ENCODE results near the gene VAV2.

DNA sequence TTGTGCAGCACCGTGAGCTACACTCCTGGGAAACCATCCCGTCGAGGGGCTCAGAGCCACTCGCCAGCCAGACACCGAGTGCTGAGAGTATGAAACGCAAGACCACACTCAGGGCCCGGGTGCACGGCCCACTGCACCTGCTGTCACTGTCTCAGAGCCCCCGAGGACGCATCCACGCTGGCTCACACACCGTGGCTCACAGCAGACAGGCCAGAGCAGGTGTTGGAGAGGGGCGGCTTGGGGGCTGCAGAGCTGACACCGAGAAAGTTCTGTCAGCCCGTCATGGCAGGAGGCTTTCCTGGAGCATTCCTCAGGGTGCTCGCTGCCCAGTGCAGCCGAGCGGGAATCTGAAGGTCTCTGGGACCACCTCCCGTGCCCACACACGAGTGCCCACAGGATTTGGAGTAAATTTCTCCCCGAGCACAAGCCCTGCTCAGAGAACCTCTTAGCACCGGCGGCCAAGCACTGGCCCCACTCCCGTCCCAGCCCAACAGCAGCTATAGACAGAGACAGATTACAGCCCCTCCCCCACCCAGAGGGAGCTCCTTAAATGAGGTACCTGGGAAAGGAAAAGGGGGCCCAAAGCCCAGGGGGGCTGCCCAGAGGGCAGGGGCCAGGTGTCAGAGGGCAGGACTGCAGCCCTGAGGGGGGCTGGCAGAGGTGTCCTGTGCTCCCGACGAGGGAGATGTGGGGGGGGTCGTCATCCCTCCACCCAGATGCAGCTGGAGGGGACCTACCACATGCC is 197.9 kb downstream of the VAV2 start:
- TF ChIP-seq CSDC2 (CRISPR knock-in tag; IDR thresholded peaks at IDR 0.05) (no peak), ZNF565 (CRISPR knock-in tag; conservative IDR thresholded peaks at IDR 0.05; ENCODE audit: low read depth) (no peak), ARNTL (CRISPR knock-in tag; IDR thresholded peaks at IDR 0.05; ENCODE audit: borderline replicate concordance, low read depth) (no peak), OSR1 (CRISPR knock-in tag; IDR thresholded peaks at IDR 0.05) (no peak), ZFP30 (CRISPR knock-in tag; IDR thresholded peaks at IDR 0.05) (no peak), ISL1 (CRISPR knock-in tag; IDR thresholded peaks at IDR 0.05) (no peak), SNAI2 (CRISPR knock-in tag; IDR thresholded peaks at IDR 0.05) (no peak), BACH2 (CRISPR knock-in tag; IDR thresholded peaks at IDR 0.05; ENCODE audit: borderline replicate concordance) (no peak), ZC3H10 (CRISPR knock-in tag; IDR thresholded peaks at IDR 0.05) (no peak), ZNF70 (CRISPR knock-in tag; IDR thresholded peaks at IDR 0.05) (no peak), GLIS3 (CRISPR knock-in tag; IDR thresholded peaks at IDR 0.05) (no peak)
- TF ChIP-seq, protein P1, sequence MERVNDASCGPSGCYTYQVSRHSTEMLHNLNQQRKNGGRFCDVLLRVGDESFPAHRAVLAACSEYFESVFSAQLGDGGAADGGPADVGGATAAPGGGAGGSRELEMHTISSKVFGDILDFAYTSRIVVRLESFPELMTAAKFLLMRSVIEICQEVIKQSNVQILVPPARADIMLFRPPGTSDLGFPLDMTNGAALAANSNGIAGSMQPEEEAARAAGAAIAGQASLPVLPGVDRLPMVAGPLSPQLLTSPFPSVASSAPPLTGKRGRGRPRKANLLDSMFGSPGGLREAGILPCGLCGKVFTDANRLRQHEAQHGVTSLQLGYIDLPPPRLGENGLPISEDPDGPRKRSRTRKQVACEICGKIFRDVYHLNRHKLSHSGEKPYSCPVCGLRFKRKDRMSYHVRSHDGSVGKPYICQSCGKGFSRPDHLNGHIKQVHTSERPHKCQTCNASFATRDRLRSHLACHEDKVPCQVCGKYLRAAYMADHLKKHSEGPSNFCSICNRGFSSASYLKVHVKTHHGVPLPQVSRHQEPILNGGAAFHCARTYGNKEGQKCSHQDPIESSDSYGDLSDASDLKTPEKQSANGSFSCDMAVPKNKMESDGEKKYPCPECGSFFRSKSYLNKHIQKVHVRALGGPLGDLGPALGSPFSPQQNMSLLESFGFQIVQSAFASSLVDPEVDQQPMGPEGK (CRISPR knock-in tag; IDR thresholded peaks at IDR 0.05; ENCODE audit: borderline replicate concordance) = no peak
- TF ChIP-seq, protein P2, sequence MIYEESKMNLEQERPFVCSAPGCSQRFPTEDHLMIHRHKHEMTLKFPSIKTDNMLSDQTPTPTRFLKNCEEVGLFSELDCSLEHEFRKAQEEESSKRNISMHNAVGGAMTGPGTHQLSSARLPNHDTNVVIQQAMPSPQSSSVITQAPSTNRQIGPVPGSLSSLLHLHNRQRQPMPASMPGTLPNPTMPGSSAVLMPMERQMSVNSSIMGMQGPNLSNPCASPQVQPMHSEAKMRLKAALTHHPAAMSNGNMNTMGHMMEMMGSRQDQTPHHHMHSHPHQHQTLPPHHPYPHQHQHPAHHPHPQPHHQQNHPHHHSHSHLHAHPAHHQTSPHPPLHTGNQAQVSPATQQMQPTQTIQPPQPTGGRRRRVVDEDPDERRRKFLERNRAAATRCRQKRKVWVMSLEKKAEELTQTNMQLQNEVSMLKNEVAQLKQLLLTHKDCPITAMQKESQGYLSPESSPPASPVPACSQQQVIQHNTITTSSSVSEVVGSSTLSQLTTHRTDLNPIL (CRISPR knock-in tag; IDR thresholded peaks at IDR 0.05; ENCODE audit: low read depth) = no peak
- TF ChIP-seq, protein P3, sequence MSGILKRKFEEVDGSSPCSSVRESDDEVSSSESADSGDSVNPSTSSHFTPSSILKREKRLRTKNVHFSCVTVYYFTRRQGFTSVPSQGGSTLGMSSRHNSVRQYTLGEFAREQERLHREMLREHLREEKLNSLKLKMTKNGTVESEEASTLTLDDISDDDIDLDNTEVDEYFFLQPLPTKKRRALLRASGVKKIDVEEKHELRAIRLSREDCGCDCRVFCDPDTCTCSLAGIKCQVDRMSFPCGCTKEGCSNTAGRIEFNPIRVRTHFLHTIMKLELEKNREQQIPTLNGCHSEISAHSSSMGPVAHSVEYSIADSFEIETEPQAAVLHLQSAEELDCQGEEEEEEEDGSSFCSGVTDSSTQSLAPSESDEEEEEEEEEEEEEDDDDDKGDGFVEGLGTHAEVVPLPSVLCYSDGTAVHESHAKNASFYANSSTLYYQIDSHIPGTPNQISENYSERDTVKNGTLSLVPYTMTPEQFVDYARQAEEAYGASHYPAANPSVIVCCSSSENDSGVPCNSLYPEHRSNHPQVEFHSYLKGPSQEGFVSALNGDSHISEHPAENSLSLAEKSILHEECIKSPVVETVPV (CRISPR knock-in tag; IDR thresholded peaks at IDR 0.05) = no peak
